Neural cell (in vitro differentiated cells): ENCODE measurements around the gene PDE4D. TPM values are rescaled to one million over a fixed set of nuclear protein-coding genes. Genes with fewer than 3 reads are reported as not detected.

Experiments used
- H2AFZ ChIP-seq: fragments of 200-600, 300-800 bp; sonication (generic), shearing (Covaris generic); 2 replicates; pipeline ENCODE4 v1.6.0; 2014; ENCODE audit warnings: low read depth, mild to moderate bottlenecking, antibody characterized with exemption, low read length, moderate library complexity
- H3F3A ChIP-seq: fragments of 200-600 bp; shearing (Covaris generic); 2 replicates; pipeline ENCODE4 v1.6.1; 2016; ENCODE audit warnings: mild to moderate bottlenecking, moderate library complexity, mixed read lengths, antibody characterized with exemption, low read length; ENCODE audit not compliant: insufficient read depth, poor library complexity, severe bottlenecking
- H3K27ac ChIP-seq: fragments of 200-600, 300-800 bp; sonication (generic), shearing (Covaris generic); 2 replicates; pipeline ENCODE4 v1.5.1; 2014; ENCODE audit warnings: mild to moderate bottlenecking, low read length, moderate library complexity
- H3K27me3 ChIP-seq: fragments of 300-800, 200-600 bp; sonication (generic), shearing (Covaris generic); 2 replicates; pipeline ENCODE4 v1.6.0; 2014; ENCODE audit warnings: mild to moderate bottlenecking, low read depth, low read length, moderate library complexity; ENCODE audit not compliant: insufficient read depth
- H3K36me3 ChIP-seq: fragments of 300-800, 200-600 bp; sonication (generic), shearing (Covaris generic); 2 replicates; pipeline ENCODE4 v1.5.1; 2014; ENCODE audit warnings: mild to moderate bottlenecking, antibody characterized with exemption, low read length, moderate library complexity; ENCODE audit not compliant: insufficient read depth
- H3K4me2 ChIP-seq: fragments of 300-800, 200-600 bp; sonication (generic), shearing (Covaris generic); 2 replicates; pipeline ENCODE4 v1.6.0; 2014; ENCODE audit warnings: mild to moderate bottlenecking, low read length
- H3K4me3 ChIP-seq: fragments of 300-800, 200-600 bp; sonication (generic), shearing (Covaris generic); 2 replicates; pipeline ENCODE4 v1.5.1; 2014; ENCODE audit warnings: mild to moderate bottlenecking, low read length, moderate library complexity
- H3K79me2 ChIP-seq: fragments of 200-600 bp; shearing (Covaris generic); replicated peaks from 2 replicates; pipeline ENCODE4 v1.6.0; 2014; ENCODE audit warnings: mild to moderate bottlenecking, low read length, moderate library complexity; ENCODE audit not compliant: insufficient read depth
- H3K9ac ChIP-seq: fragments of 300-800, 200-600 bp; sonication (generic), shearing (Covaris generic); 2 replicates; pipeline ENCODE4 v1.6.1; 2016; ENCODE audit warnings: mild to moderate bottlenecking, low read length, mixed read lengths
- H3K9me2 ChIP-seq: fragments of 200-600 bp; shearing (Covaris generic); 2 replicates; pipeline ENCODE4 v1.6.1; 2016; ENCODE audit warnings: mild to moderate bottlenecking, low read length, mixed read lengths; ENCODE audit not compliant: insufficient read depth
- H3K9me3 ChIP-seq: fragments of 200-600, 300-800 bp; sonication (generic), shearing (Covaris generic); 2 replicates; pipeline ENCODE4 v1.6.1; 2016; ENCODE audit warnings: mild to moderate bottlenecking, mixed run types, low read length, moderate library complexity, mixed read lengths
- H4K20me1 ChIP-seq: fragments of 200-600 bp; shearing (Covaris generic); 2 replicates; pipeline ENCODE4 v1.6.1; 2016; ENCODE audit warnings: mild to moderate bottlenecking, mixed run types; ENCODE audit not compliant: insufficient read depth
- CTCF ChIP-seq: fragments of 450-650 bp; IDR thresholded peaks from 2 replicates; pipeline ENCODE4 v1.5.1; 2014; ENCODE audit warnings: antibody characterized with exemption, mild to moderate bottlenecking, moderate library complexity; ENCODE audit not compliant: poor library complexity, severe bottlenecking
- EP300 ChIP-seq: fragments of 450-650 bp; conservative IDR thresholded peaks from 2 replicates; pipeline ENCODE4 v1.6.1; 2014; ENCODE audit warnings: antibody characterized with exemption, mild to moderate bottlenecking, moderate library complexity; ENCODE audit not compliant: poor library complexity, severe bottlenecking
- EZH2 ChIP-seq: fragments of 200-600, 300-800 bp; shearing (Covaris generic), sonication (generic); IDR thresholded peaks from 2 replicates; pipeline ENCODE4 v1.6.1; 2014; ENCODE audit warnings: antibody characterized with exemption, low read length, borderline replicate concordance, mild to moderate bottlenecking; ENCODE audit not compliant: insufficient read depth, poor library complexity, severe bottlenecking
- MXI1 ChIP-seq: fragments of 450-650 bp; conservative IDR thresholded peaks from 2 replicates; pipeline ENCODE4 v1.6.1; 2014; ENCODE audit warnings: antibody characterized with exemption, mild to moderate bottlenecking; ENCODE audit not compliant: poor library complexity, severe bottlenecking
- POLR2AphosphoS5 ChIP-seq: IDR thresholded peaks from 2 replicates; pipeline ENCODE4 v1.6.1; 2012
- RAD21 ChIP-seq: fragments of 450-650 bp; conservative IDR thresholded peaks from 2 replicates; pipeline ENCODE4 v1.6.1; 2014; ENCODE audit warnings: antibody characterized with exemption, mild to moderate bottlenecking, moderate library complexity
- REST ChIP-seq: IDR thresholded peaks from 2 replicates; pipeline ENCODE4 v1.6.1; 2012; ENCODE audit warnings: borderline replicate concordance
- SMC3 ChIP-seq: fragments of 450-650 bp; conservative IDR thresholded peaks from 2 replicates; pipeline ENCODE4 v1.6.1; 2014; ENCODE audit warnings: antibody characterized with exemption, mild to moderate bottlenecking, moderate library complexity; ENCODE audit not compliant: poor library complexity
- TAF1 ChIP-seq: IDR thresholded peaks from 2 replicates; pipeline ENCODE4 v1.6.1; 2012; ENCODE audit warnings: low read depth
- polyA plus RNA-seq: library from polyadenylated mRNA; depleted of rRNA; stranded (reverse); fragments of >200 nt; gene quantifications from 2 replicates; pipeline ENCODE4 v1.2.3, GENCODE V29; 2014

PDE4D gene
- polyA plus RNA-seq, 1 donor from 2014 or later, result 42.8 TPM

- Histone ChIP-seq H3F3A (no peaks in the 10 kb centered on the region), H4K20me1 (no peaks in the 10 kb centered on the region), H3K4me3 (no peak overlapping the region), H3K27ac (no peak overlapping the region), H3K9me2 (no peaks in the 10 kb centered on the region), H3K27me3 (no peaks in the 10 kb centered on the region), H3K9me3 (no peaks in the 10 kb centered on the region), H3K79me2 (no peaks in the 10 kb centered on the region), H3K36me3 (no peaks in the 10 kb centered on the region), H3K9ac (no peak overlapping the region), H2AFZ (no peak overlapping the region), H3K4me2 (no peak overlapping the region)
- TF ChIP-seq CTCF, result no peak
- TF ChIP-seq SMC3, result no peak
- TF ChIP-seq TAF1, result no peak
- no peak for TF ChIP-seq RAD21
- no peak for TF ChIP-seq MXI1
- no peak for TF ChIP-seq POLR2AphosphoS5
- TF ChIP-seq REST, result no peak
- TF ChIP-seq EZH2, result no peak
- TF ChIP-seq EP300, result no peak
These were observed 430.6 kb downstream of the PDE4D start for GRCh38 chr5:59462956-59463355.

GRCh38 chr5:59460368-59461153, 433.0 kb downstream of the PDE4D start:
- Histone ChIP-seq H3K36me3 (no peaks in the 10 kb centered on the region), H3F3A (no peaks in the 10 kb centered on the region), H3K4me2 (no peak overlapping the region), H3K27me3 (no peaks in the 10 kb centered on the region), H3K9ac (no peak overlapping the region), H4K20me1 (no peaks in the 10 kb centered on the region), H3K9me3 (no peaks in the 10 kb centered on the region), H3K79me2 (no peaks in the 10 kb centered on the region), H3K4me3 (no peak overlapping the region), H3K9me2 (no peaks in the 10 kb centered on the region), H3K27ac (no peak overlapping the region), H2AFZ (no peak overlapping the region)
- TF ChIP-seq EP300 (no peak), SMC3 (no peak), TAF1 (no peak), CTCF (no peak), MXI1 (no peak), RAD21 (no peak), EZH2 (no peak), REST (no peak), POLR2AphosphoS5 (no peak)
